HCT116 (cell line): ENCODE results near the gene PCDH9. TPM values are rescaled to one million over a fixed set of nuclear protein-coding genes. Genes with fewer than 3 reads are reported as not detected.
"Not testable (repeated sequence)": the region's sequence is repeated elsewhere in the genome, so short reads cannot be mapped to it uniquely, and the experiment has no call there.

Experiments
- ATAC-seq: fragments of 200-7000 bp; cut with Tn5 transposase; 2 replicates; pipeline ENCODE4 v1.9.1; 2020; ENCODE audit warnings: mild to moderate bottlenecking, moderate library complexity
- BruUV-seq: library from RNA; stranded (reverse); fragments of 400-500 nt; replicated peaks from 2 replicates; lab custom pipeline; 2021; lab: Mats Ljungman, UMichigan
- CTCF ChIA-PET: fragments of 300-600 bp; sonication (Branson Sonifier 250); formaldehyde crosslinking; loops from one replicate; lab custom pipeline; 2021; ENCODE audit warnings: antibody characterized with exemption; lab: Charles Lee
- POLR2A ChIA-PET: fragments of 300-600, 350-600 bp; sonication (Branson Sonifier 250); formaldehyde crosslinking; loops from one replicate; lab custom pipeline; 2021; ENCODE audit warnings: antibody characterized with exemption; lab: Charles Lee
- RAD21 ChIA-PET, 2 experiments: fragments of 300-600 bp; sonication (Branson Sonifier 250); formaldehyde crosslinking; loops; one replicate each; lab custom pipeline; 2023; ENCODE audit warnings: low total read pairs in 2 of 2; ENCODE audit not compliant: uncharacterized antibody in 2 of 2, unreplicated experiment in 2 of 2, low non-redundant PET in 1 of 2; lab: Charles Lee
- DNase-seq: peaks from one replicate; pipeline ENCODE4 v3.0.0-alpha.2; 2010; ENCODE audit warnings: low read depth, low spot score
- H2AFZ ChIP-seq: fragments of 200-600 bp; shearing (Covaris generic), sonication (generic); 2 replicates; pipeline ENCODE4 v1.6.1; 2017; ENCODE audit warnings: low read depth, mixed run types, mixed read lengths, antibody characterized with exemption, low read length; ENCODE audit not compliant: poor library complexity, severe bottlenecking
- H3K27ac ChIP-seq: 2 replicates; pipeline ENCODE4 v1.5.1; 2012; ENCODE audit warnings: low read depth, low read length
- H3K27me3 ChIP-seq: fragments of 200-600 bp; sonication (generic); 2 replicates; pipeline ENCODE4 v1.6.1; 2016; ENCODE audit warnings: mixed run types, low read length, mixed read lengths; ENCODE audit not compliant: insufficient read depth
- H3K36me3 ChIP-seq, 2 experiments: fragments of 200-500 bp in 1 of 2; fragments of 200-600 bp in 1 of 2; sonication (Bioruptor generic) in 1 of 2; sonication (generic) in 1 of 2; 2 replicates each; pipeline versions ENCODE4 v1.5.1 to v1.6.1; 2014 to 2016; ENCODE audit warnings: low read length in 2 of 2, inconsistent platforms in 1 of 2, mixed read lengths in 1 of 2, mixed run types in 1 of 2; ENCODE audit not compliant: insufficient read depth in 2 of 2, control insufficient read depth in 1 of 2
- H3K4me1 ChIP-seq, 2 experiments: fragments of 200-600 bp in 1 of 2; sonication (generic) in 1 of 2; 2 replicates each; pipeline versions ENCODE4 v1.5.1 to v1.6.1; 2012 to 2017; ENCODE audit warnings: low read length in 2 of 2, inconsistent platforms in 1 of 2, mild to moderate bottlenecking in 1 of 2, mixed read lengths in 1 of 2, mixed run types in 1 of 2, moderate library complexity in 1 of 2; ENCODE audit not compliant: insufficient read depth in 2 of 2, control insufficient read depth in 1 of 2
- H3K4me2 ChIP-seq: fragments of 200-600 bp; sonication (generic); 2 replicates; pipeline ENCODE4 v1.6.1; 2017; ENCODE audit warnings: mixed run types, low read length, mixed read lengths
- H3K4me3 ChIP-seq, 2 experiments: fragments of 200-600 bp in 1 of 2; sonication (generic) in 1 of 2; replicated peaks in 1 of 2; 2 replicates each; pipeline ENCODE4 v1.5.1; 2011 to 2016; ENCODE audit warnings: low read length in 2 of 2, control low read depth in 1 of 2, low read depth in 1 of 2, mild to moderate bottlenecking in 1 of 2, mixed read lengths in 1 of 2, mixed run types in 1 of 2
- H3K79me2 ChIP-seq: fragments of 200-600 bp; sonication (generic); 2 replicates; pipeline ENCODE4 v1.6.1; 2017; ENCODE audit warnings: mild to moderate bottlenecking, mixed run types, low read length, moderate library complexity, mixed read lengths; ENCODE audit not compliant: insufficient read depth
- H3K9ac ChIP-seq: fragments of 200-600 bp; sonication (generic); 2 replicates; pipeline ENCODE4 v1.6.1; 2016; ENCODE audit warnings: low read length, mixed read lengths
- H3K9me2 ChIP-seq: fragments of 200-600 bp; sonication (generic), shearing (Covaris generic); 2 replicates; pipeline ENCODE4 v1.6.1; 2017; ENCODE audit warnings: mixed run types, mild to moderate bottlenecking, moderate library complexity; ENCODE audit not compliant: insufficient read depth
- H3K9me3 ChIP-seq, 2 experiments: fragments of 200-500 bp in 1 of 2; fragments of 200-600 bp in 1 of 2; sonication (Bioruptor generic) in 1 of 2; sonication (generic) in 1 of 2; 2 replicates each; pipeline ENCODE4 v1.6.1; 2014 to 2017; ENCODE audit warnings: low read length in 2 of 2, mixed read lengths in 2 of 2, inconsistent platforms in 1 of 2, low read depth in 1 of 2, mild to moderate bottlenecking in 1 of 2, mixed run types in 1 of 2, moderate library complexity in 1 of 2; ENCODE audit not compliant: control insufficient read depth in 1 of 2, insufficient read depth in 1 of 2
- H4K20me1 ChIP-seq: fragments of 200-600 bp; sonication (generic), shearing (Covaris generic); 2 replicates; pipeline ENCODE4 v1.6.1; 2017; ENCODE audit warnings: mixed run types, mild to moderate bottlenecking, moderate library complexity; ENCODE audit not compliant: insufficient read depth
- EGR1 ChIP-seq: IDR thresholded peaks from 2 replicates; pipeline ENCODE4 v1.6.1; 2012; ENCODE audit warnings: low read depth
- EZH2 ChIP-seq: fragments of 200-600 bp; sonication (generic); IDR thresholded peaks from 2 replicates; pipeline ENCODE4 v1.6.1; 2017; ENCODE audit warnings: antibody characterized with exemption, mixed run types
- EZH2phosphoT487 ChIP-seq: fragments of 200-600 bp; IDR thresholded peaks from 2 replicates; pipeline ENCODE4 v1.6.1; 2018; ENCODE audit warnings: antibody characterized with exemption, borderline replicate concordance
- POLR2AphosphoS5 ChIP-seq: IDR thresholded peaks from 2 replicates; pipeline ENCODE4 v1.6.1; 2011; ENCODE audit warnings: mild to moderate bottlenecking, low read depth, low read length, moderate library complexity
- SP1 ChIP-seq: IDR thresholded peaks from 2 replicates; pipeline ENCODE4 v1.6.1; 2012; ENCODE audit warnings: low read depth
- SRF ChIP-seq: IDR thresholded peaks from 2 replicates; pipeline ENCODE4 v1.6.1; 2012; ENCODE audit warnings: low read depth
- TCF7L2 ChIP-seq: IDR thresholded peaks from 2 replicates; pipeline ENCODE4 v1.7.0; 2011; ENCODE audit warnings: borderline replicate concordance, inconsistent platforms; ENCODE audit not compliant: insufficient read depth, insufficient read length; ENCODE audit errors: extremely low read depth
- YY1 ChIP-seq: IDR thresholded peaks from 2 replicates; pipeline ENCODE4 v1.6.1; 2011; ENCODE audit warnings: low read length, low read depth, moderate library complexity, mild to moderate bottlenecking; ENCODE audit not compliant: insufficient replicate concordance; ENCODE audit errors: extremely low read depth
- ZFX ChIP-seq: fragments of 450-650 bp; IDR thresholded peaks from 2 replicates; pipeline ENCODE4 v1.6.1; 2017
- ZNF274 ChIP-seq: fragments of 200-500 bp; sonication (Bioruptor generic); IDR thresholded peaks from 2 replicates; pipeline ENCODE4 v1.6.1; 2014; ENCODE audit warnings: mild to moderate bottlenecking, low read depth, low read length, inconsistent platforms
- intact Hi-C: fragments of 100-400 bp; cut with micrococcal nuclease; formaldehyde crosslinking; loops from 2 replicates; pipeline ENCODE4 v1.10.0; 2022
- total RNA-seq: library from RNA; stranded (reverse); gene quantifications from one replicate; pipeline ENCODE4 v1.2.1, GENCODE V29; 2021; ENCODE audit not compliant: unreplicated experiment
- TF ChIP-seq, protein P1 (sequence below), 3 experiments: fragments of 200-600 bp in 1 of 3; sonication (generic) in 1 of 3; IDR thresholded peaks in 2 of 3; conservative IDR thresholded peaks in 1 of 3; 2 replicates each; pipeline ENCODE4 v1.5.1; 2012 to 2017; ENCODE audit warnings: low read depth in 2 of 3, low read length in 2 of 3, antibody characterized with exemption in 1 of 3, borderline replicate concordance in 1 of 3, control low read depth in 1 of 3, mild to moderate bottlenecking in 1 of 3, mixed read lengths in 1 of 3, mixed run types in 1 of 3, moderate library complexity in 1 of 3; ENCODE audit not compliant: insufficient read depth in 1 of 3

Gene PCDH9
- total RNA-seq, 1 experiment from 2014 or later: 0.02 TPM

- no peaks in the 10 kb centered on the region; the same call in 1 of the 2 replicates for H3K9me2 ChIP-seq
- BruUV-seq: no TSS peak
- TF ChIP-seq SP1: no peak
- no peak for TF ChIP-seq ZNF274
- no peak for TF ChIP-seq SRF
- no peak for TF ChIP-seq EZH2
- TF ChIP-seq YY1: no peak
- no peak for TF ChIP-seq ZFX
- TF ChIP-seq, protein P1, sequence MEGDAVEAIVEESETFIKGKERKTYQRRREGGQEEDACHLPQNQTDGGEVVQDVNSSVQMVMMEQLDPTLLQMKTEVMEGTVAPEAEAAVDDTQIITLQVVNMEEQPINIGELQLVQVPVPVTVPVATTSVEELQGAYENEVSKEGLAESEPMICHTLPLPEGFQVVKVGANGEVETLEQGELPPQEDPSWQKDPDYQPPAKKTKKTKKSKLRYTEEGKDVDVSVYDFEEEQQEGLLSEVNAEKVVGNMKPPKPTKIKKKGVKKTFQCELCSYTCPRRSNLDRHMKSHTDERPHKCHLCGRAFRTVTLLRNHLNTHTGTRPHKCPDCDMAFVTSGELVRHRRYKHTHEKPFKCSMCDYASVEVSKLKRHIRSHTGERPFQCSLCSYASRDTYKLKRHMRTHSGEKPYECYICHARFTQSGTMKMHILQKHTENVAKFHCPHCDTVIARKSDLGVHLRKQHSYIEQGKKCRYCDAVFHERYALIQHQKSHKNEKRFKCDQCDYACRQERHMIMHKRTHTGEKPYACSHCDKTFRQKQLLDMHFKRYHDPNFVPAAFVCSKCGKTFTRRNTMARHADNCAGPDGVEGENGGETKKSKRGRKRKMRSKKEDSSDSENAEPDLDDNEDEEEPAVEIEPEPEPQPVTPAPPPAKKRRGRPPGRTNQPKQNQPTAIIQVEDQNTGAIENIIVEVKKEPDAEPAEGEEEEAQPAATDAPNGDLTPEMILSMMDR (IDR thresholded peaks at IDR 0.05 in 2 of 3, conservative IDR thresholded peaks at IDR 0.05 in 1 of 3; ENCODE audit: borderline replicate concordance in 1 of 3, insufficient read depth in 1 of 3, low read depth in 2 of 3, low read length in 2 of 3): no peak
- TF ChIP-seq EZH2phosphoT487: no peak
- TF ChIP-seq EGR1: no peak
- TF ChIP-seq POLR2AphosphoS5: no peak
- TF ChIP-seq TCF7L2: no peak
- TF ChIP-seq, all 23 proteins: peak for 0
- no peaks in the 10 kb centered on the region for H3K9me3 ChIP-seq
- no peaks in the 10 kb centered on the region for H3K27me3 ChIP-seq
- H4K20me1 ChIP-seq: no peaks in the 10 kb centered on the region
- ChIA-PET RAD21 (no interaction called here), POLR2A (no interaction called here), CTCF (no interaction called here)
- H3K4me3 ChIP-seq: no peak overlapping the region
- no peak overlapping the region for H3K9ac ChIP-seq
- intact Hi-C loops: no loop called here
- no peak overlapping the region for H2AFZ ChIP-seq
- no peaks in the 10 kb centered on the region for H3K79me2 ChIP-seq
- no peak overlapping the region for H3K4me2 ChIP-seq
- H3K27ac ChIP-seq: no peak overlapping the region
- DNase-seq: no peak
- no peak for ATAC-seq
- H3K4me1 ChIP-seq: no peaks in the 10 kb centered on the region
- no peaks in the 10 kb centered on the region for H3K36me3 ChIP-seq
These were observed 606.9 kb downstream of the PCDH9 start for GRCh38 chr13:66623129-66623820.

DNA sequence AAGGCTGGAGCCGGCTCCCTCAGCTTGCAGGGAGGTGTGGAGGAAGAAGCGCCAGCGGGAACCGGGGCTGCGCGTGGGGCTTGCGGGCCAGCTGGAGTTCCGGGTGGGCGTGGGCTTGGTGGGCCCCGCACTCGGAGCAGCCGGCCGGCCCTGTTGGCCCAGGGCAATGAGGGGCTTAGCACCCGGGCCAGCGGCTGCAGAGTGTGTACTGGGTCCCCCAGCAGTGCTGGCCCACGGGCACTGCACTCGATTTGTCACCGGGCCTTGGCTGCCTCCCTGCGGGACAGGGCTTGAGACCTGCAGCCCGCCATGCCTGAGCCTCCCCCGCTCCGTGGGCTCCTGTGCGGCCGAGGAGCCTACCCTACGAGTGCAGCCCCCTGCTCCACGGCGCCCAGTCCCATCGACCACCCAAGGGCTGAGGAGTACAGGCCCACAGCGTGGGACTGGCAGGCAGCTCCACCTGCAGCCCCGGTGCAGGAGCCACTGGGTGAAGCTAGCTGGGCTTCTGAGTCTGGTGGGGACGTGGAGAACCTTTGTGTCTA lies 608.2 kb downstream of the PCDH9 start:
- H3K4me1 ChIP-seq, H4K20me1 ChIP-seq, H3K4me3 ChIP-seq, H3K9me3 ChIP-seq, BruUV-seq, intact Hi-C loops, H3K27me3 ChIP-seq, H3K9ac ChIP-seq, H2AFZ ChIP-seq, H3K4me2 ChIP-seq, H3K79me2 ChIP-seq, CTCF ChIA-PET, H3K36me3 ChIP-seq, H3K27ac ChIP-seq, ATAC-seq, H3K9me2 ChIP-seq, RAD21 ChIA-PET, POLR2A ChIA-PET, DNase-seq: not testable (repeated sequence)
